ENCODE data around the gene TAMM41.
"Not testable (repeated sequence)": the region's sequence is repeated elsewhere in the genome, so short reads cannot be mapped to it uniquely, and the experiment has no call there.

The TAMM41 gene

GRCh38 chr3:11775493-11775892 lies 71.2 kb downstream of the TAMM41 start:
- TF ChIP-seq CTCF (IDR thresholded peaks at IDR 0.05; ENCODE audit: control insufficient read depth, extremely low read depth, insufficient read depth), result no peak
- DNase-seq (ENCODE audit: low read depth), result no peak
- H3K4me3 ChIP-seq (ENCODE audit: low read depth, low read length), result no peak overlapping the region

- DNase-seq (ENCODE audit: low read depth), result peak; percentile 65
- TF ChIP-seq CTCF (IDR thresholded peaks at IDR 0.05; ENCODE audit: control insufficient read depth, extremely low read depth, insufficient read depth), result peak; percentile 77
- no peak overlapping the region for H3K4me3 ChIP-seq (ENCODE audit: low read depth, low read length)
These were observed 72.3 kb downstream of the TAMM41 start for GRCh38 chr3:11774296-11774877.

GRCh38 chr3:11771931-11772330 lies 74.8 kb downstream of the TAMM41 start:
- not testable (repeated sequence) for DNase-seq (ENCODE audit: low read depth); H3K4me3 ChIP-seq (ENCODE audit: low read depth, low read length)

- TF ChIP-seq CTCF (IDR thresholded peaks at IDR 0.05; ENCODE audit: control insufficient read depth, extremely low read depth, insufficient read depth), result no peak
- peak; percentile 99 for DNase-seq (ENCODE audit: low read depth)
- H3K4me3 ChIP-seq (ENCODE audit: low read depth, low read length), result 0 out of 2 replicates have a peak overlapping the region, but pooled peaks have one; percentile 7
These were observed 76.0 kb downstream of the TAMM41 start for GRCh38 chr3:11770477-11771391.

- 0 out of 2 replicates have a peak overlapping the region, but pooled peaks have one; percentile 7 for H3K4me3 ChIP-seq (ENCODE audit: low read depth, low read length)
- no peak for DNase-seq (ENCODE audit: low read depth)
- TF ChIP-seq CTCF (IDR thresholded peaks at IDR 0.05; ENCODE audit: control insufficient read depth, extremely low read depth, insufficient read depth), result no peak
These were observed 76.8 kb downstream of the TAMM41 start for GRCh38 chr3:11769704-11770476.

- no peak for TF ChIP-seq CTCF (IDR thresholded peaks at IDR 0.05; ENCODE audit: control insufficient read depth, extremely low read depth, insufficient read depth)
- H3K4me3 ChIP-seq (ENCODE audit: low read depth, low read length), result no peak overlapping the region
- DNase-seq (ENCODE audit: low read depth), result no peak
These were observed 78.1 kb downstream of the TAMM41 start for GRCh38 chr3:11768604-11769003.

GRCh38 chr3:11764931-11765363 lies 81.7 kb downstream of the TAMM41 start:
- H3K4me3 ChIP-seq (ENCODE audit: low read depth, low read length), result no peak overlapping the region
- TF ChIP-seq CTCF (IDR thresholded peaks at IDR 0.05; ENCODE audit: control insufficient read depth, extremely low read depth, insufficient read depth), result no peak
- no peak for DNase-seq (ENCODE audit: low read depth)

Data from LNCaP clone FGC (cell line).